Keratinocyte (primary cell): Measurements from ENCODE around the gene EXOC4. TPM values are rescaled to one million over a fixed set of nuclear protein-coding genes. Genes with fewer than 3 reads are reported as not detected.

ENCODE experiments used
- DNase-seq: peaks from one replicate; pipeline ENCODE4 v3.0.0-alpha.2; 2011; ENCODE audit warnings: low read depth, missing footprints, low spot score
- FAIRE-seq: peaks from 2 replicates; lab custom pipeline; 2011; peaks lifted over from hg19 to GRCh38; lab: Jason Lieb, UNC
- H2AFZ ChIP-seq: 2 replicates; pipeline ENCODE4 v1.6.0; 2012; ENCODE audit warnings: low read length, control low read depth, inconsistent platforms; ENCODE audit not compliant: control insufficient read depth
- H3K27ac ChIP-seq: 2 replicates; pipeline ENCODE4 v1.5.1; 2011; ENCODE audit warnings: low read length; ENCODE audit not compliant: control insufficient read depth, insufficient read depth
- H3K27me3 ChIP-seq: 3 replicates; pipeline ENCODE4 v1.6.0; 2011; ENCODE audit warnings: low read length; ENCODE audit not compliant: control insufficient read depth, insufficient read depth; ENCODE audit errors: extremely low read depth
- H3K36me3 ChIP-seq, 2 experiments: 2 replicates in 1 of 2; 3 replicates in 1 of 2; pipeline ENCODE4 v1.5.1; 2011; ENCODE audit warnings: low read length in 2 of 2, mild to moderate bottlenecking in 1 of 2; ENCODE audit not compliant: control insufficient read depth in 2 of 2, insufficient read depth in 2 of 2; ENCODE audit errors: extremely low read depth in 1 of 2
- H3K4me1 ChIP-seq: 3 replicates; pipeline ENCODE4 v1.5.1; 2011; ENCODE audit warnings: low read length; ENCODE audit not compliant: control insufficient read depth, insufficient read depth; ENCODE audit errors: extremely low read depth
- H3K4me2 ChIP-seq: 3 replicates; pipeline ENCODE4 v1.6.0; 2011; ENCODE audit warnings: low read depth, low read length; ENCODE audit not compliant: control insufficient read depth, insufficient read depth; ENCODE audit errors: extremely low read depth
- H3K4me3 ChIP-seq, 3 experiments: fragments of 200-600 bp in 1 of 3; sonication (generic) in 1 of 3; 2 replicates in 2 of 3; 3 replicates in 1 of 3; pipeline ENCODE4 v1.5.1; 2011 to 2016; ENCODE audit warnings: low read length in 3 of 3, mild to moderate bottlenecking in 3 of 3, control low read depth in 2 of 3, inconsistent platforms in 1 of 3, low read depth in 1 of 3, mixed read lengths in 1 of 3, mixed run types in 1 of 3, moderate library complexity in 1 of 3; ENCODE audit not compliant: control insufficient read depth in 2 of 3, insufficient read depth in 2 of 3; ENCODE audit errors: extremely low read depth in 1 of 3
- H3K79me2 ChIP-seq: 2 replicates; pipeline ENCODE4 v1.6.0; 2012; ENCODE audit warnings: low read length; ENCODE audit not compliant: control insufficient read depth, insufficient read depth
- H3K9ac ChIP-seq: 3 replicates; pipeline ENCODE4 v1.6.0; 2011; ENCODE audit warnings: low read length; ENCODE audit not compliant: control insufficient read depth, insufficient read depth; ENCODE audit errors: extremely low read depth
- H3K9me1 ChIP-seq: 3 replicates; pipeline ENCODE4 v1.6.0; 2011; ENCODE audit warnings: low read length; ENCODE audit not compliant: control insufficient read depth, insufficient read depth; ENCODE audit errors: extremely low read depth
- H3K9me3 ChIP-seq: 2 replicates; pipeline ENCODE4 v1.5.1; 2012; ENCODE audit warnings: low read depth, low read length; ENCODE audit not compliant: control insufficient read depth
- H4K20me1 ChIP-seq: 3 replicates; pipeline ENCODE4 v1.6.0; 2011; ENCODE audit warnings: low read length; ENCODE audit not compliant: control insufficient read depth, insufficient read depth; ENCODE audit errors: extremely low read depth
- EZH2 ChIP-seq: IDR thresholded peaks from one replicate; pipeline ENCODE4 v1.6.1; 2012; ENCODE audit warnings: inconsistent platforms, mild to moderate bottlenecking, low read length, moderate library complexity
- dilution Hi-C: fragments of 300-500 bp; cut with MboI; formaldehyde crosslinking; loops from one replicate; pipeline ENCODE4 v1.7.0; 2020; ENCODE audit warnings: low sequenced_read_pairs; ENCODE audit not compliant: extremely low pct_ligation_motif_present
- polyA plus RNA-seq, 5 experiments: library from polyadenylated mRNA; depleted of rRNA in 3 of 5; stranded (reverse) in 3 of 5; stranded (forward) in 1 of 5; unstranded in 1 of 5; fragments of >200 nt; gene quantifications; 1 replicate in 1 of 5; 2 replicates in 3 of 5; 3 replicates in 1 of 5; pipeline versions ENCODE4 v1.2.1 to v1.2.3, GENCODE V29; 2011 to 2012; ENCODE audit warnings: missing spikeins in 2 of 5, low read depth in 1 of 5, low replicate concordance in 1 of 5
- TF ChIP-seq, protein P1 (sequence below), 3 experiments: IDR thresholded peaks in 1 of 3; conservative IDR thresholded peaks in 1 of 3; optimal IDR thresholded peaks in 1 of 3; 2 replicates in 2 of 3; 3 replicates in 1 of 3; pipeline versions ENCODE3 to v1.5.1; 2011; ENCODE audit warnings: low read length in 3 of 3, mild to moderate bottlenecking in 3 of 3, moderate library complexity in 2 of 3, control low read depth in 1 of 3, inconsistent platforms in 1 of 3; ENCODE audit not compliant: insufficient read depth in 2 of 3; ENCODE audit errors: extremely low read depth in 1 of 3

The EXOC4 gene
- polyA plus RNA-seq, 1 donor (not counting 4 experiments of a cell fraction or from before 2014, with no cell fraction given) = 52.6 TPM

- Histone ChIP-seq H3K79me2 (no peaks in the 10 kb centered on the region), H3K9me3 (no peaks in the 10 kb centered on the region), H2AFZ (no peak overlapping the region), H3K9me1 (no peaks in the 10 kb centered on the region), H3K9ac (no peak overlapping the region), H3K27ac (no peak overlapping the region), H3K36me3 (no peaks in the 10 kb centered on the region), H4K20me1 (no peaks in the 10 kb centered on the region), H3K4me1 (peaks cover 24% of the 10 kb centered on the region), H3K4me3 (no peak overlapping the region), H3K27me3 (no peaks in the 10 kb centered on the region), H3K4me2 (no peak overlapping the region)
- DNase-seq (no peak), FAIRE-seq (no peak)
- dilution Hi-C loops = no loop called here
- TF ChIP-seq, protein P1, sequence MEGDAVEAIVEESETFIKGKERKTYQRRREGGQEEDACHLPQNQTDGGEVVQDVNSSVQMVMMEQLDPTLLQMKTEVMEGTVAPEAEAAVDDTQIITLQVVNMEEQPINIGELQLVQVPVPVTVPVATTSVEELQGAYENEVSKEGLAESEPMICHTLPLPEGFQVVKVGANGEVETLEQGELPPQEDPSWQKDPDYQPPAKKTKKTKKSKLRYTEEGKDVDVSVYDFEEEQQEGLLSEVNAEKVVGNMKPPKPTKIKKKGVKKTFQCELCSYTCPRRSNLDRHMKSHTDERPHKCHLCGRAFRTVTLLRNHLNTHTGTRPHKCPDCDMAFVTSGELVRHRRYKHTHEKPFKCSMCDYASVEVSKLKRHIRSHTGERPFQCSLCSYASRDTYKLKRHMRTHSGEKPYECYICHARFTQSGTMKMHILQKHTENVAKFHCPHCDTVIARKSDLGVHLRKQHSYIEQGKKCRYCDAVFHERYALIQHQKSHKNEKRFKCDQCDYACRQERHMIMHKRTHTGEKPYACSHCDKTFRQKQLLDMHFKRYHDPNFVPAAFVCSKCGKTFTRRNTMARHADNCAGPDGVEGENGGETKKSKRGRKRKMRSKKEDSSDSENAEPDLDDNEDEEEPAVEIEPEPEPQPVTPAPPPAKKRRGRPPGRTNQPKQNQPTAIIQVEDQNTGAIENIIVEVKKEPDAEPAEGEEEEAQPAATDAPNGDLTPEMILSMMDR (optimal IDR thresholded peaks at IDR 0.05 in 1 of 3, IDR thresholded peaks at IDR 0.05 in 1 of 3, conservative IDR thresholded peaks at IDR 0.05 in 1 of 3; ENCODE audit: extremely low read depth in 1 of 3, insufficient read depth in 2 of 3, low read length in 3 of 3) = no peak
- no peak for TF ChIP-seq EZH2
These were observed 456.4 kb downstream of the EXOC4 start for GRCh38 chr7:133709036-133709880.

GRCh38 chr7:133712544-133712943 lies 459.7 kb downstream of the EXOC4 start:
- H3K4me1 ChIP-seq = no peaks in the 10 kb centered on the region
- no peaks in the 10 kb centered on the region for H3K27me3 ChIP-seq
- no peak overlapping the region for H2AFZ ChIP-seq
- DNase-seq (no peak), FAIRE-seq (no peak)
- no peak overlapping the region for H3K27ac ChIP-seq
- H3K9ac ChIP-seq = no peak overlapping the region
- no peaks in the 10 kb centered on the region for H3K9me3 ChIP-seq
- no peak overlapping the region for H3K4me2 ChIP-seq
- H3K36me3 ChIP-seq = no peaks in the 10 kb centered on the region
- H4K20me1 ChIP-seq = no peaks in the 10 kb centered on the region
- H3K4me3 ChIP-seq = no peak overlapping the region
- H3K9me1 ChIP-seq = no peaks in the 10 kb centered on the region
- H3K79me2 ChIP-seq = no peaks in the 10 kb centered on the region
- TF ChIP-seq EZH2 = no peak
- TF ChIP-seq, protein P1 (optimal IDR thresholded peaks at IDR 0.05 in 1 of 3, IDR thresholded peaks at IDR 0.05 in 1 of 3, conservative IDR thresholded peaks at IDR 0.05 in 1 of 3; ENCODE audit: extremely low read depth in 1 of 3, insufficient read depth in 2 of 3, low read length in 3 of 3) = no peak
- dilution Hi-C loops = no loop called here
